H9 (cell line): ENCODE data around the gene CFI. TPM values are rescaled to one million over a fixed set of nuclear protein-coding genes. Genes with fewer than 3 reads are reported as not detected.

Source experiments
- DNase-seq: peaks from one replicate; pipeline ENCODE4 v3.0.0-alpha.2; 2017
- H2AFZ ChIP-seq: one replicate; pipeline ENCODE4 v1.6.1; 2013; ENCODE audit warnings: mild to moderate bottlenecking, low read length, control low read depth, moderate library complexity
- H2AK5ac ChIP-seq: 2 replicates; pipeline ENCODE4 v1.6.1; 2013; ENCODE audit warnings: low read length, control low read depth, mixed read lengths; ENCODE audit not compliant: insufficient read length
- H2BK120ac ChIP-seq: one replicate; pipeline ENCODE4 v1.6.1; 2013; ENCODE audit warnings: low read depth, mild to moderate bottlenecking, low read length, control low read depth, inconsistent platforms; ENCODE audit not compliant: poor library complexity, severe bottlenecking
- H2BK12ac ChIP-seq: 2 replicates; pipeline ENCODE4 v1.6.1; 2013; ENCODE audit warnings: low read length, control low read depth, mixed read lengths, low read depth; ENCODE audit not compliant: insufficient read length
- H2BK15ac ChIP-seq: 2 replicates; pipeline ENCODE4 v1.6.1; 2013; ENCODE audit warnings: low read depth, low read length, control low read depth
- H2BK20ac ChIP-seq: one replicate; pipeline ENCODE4 v1.6.1; 2013; ENCODE audit warnings: low read depth, mild to moderate bottlenecking, low read length, control low read depth, inconsistent platforms; ENCODE audit not compliant: poor library complexity, severe bottlenecking
- H2BK5ac ChIP-seq: 2 replicates; pipeline ENCODE4 v1.6.1; 2013; ENCODE audit warnings: low read length, control low read depth, mixed read lengths; ENCODE audit not compliant: insufficient read length
- H3K14ac ChIP-seq: 2 replicates; pipeline ENCODE4 v1.6.1; 2013; ENCODE audit warnings: low read length, control low read depth; ENCODE audit not compliant: insufficient read depth
- H3K18ac ChIP-seq: 2 replicates; pipeline ENCODE4 v1.6.1; 2013; ENCODE audit warnings: low read depth, mild to moderate bottlenecking, mixed read lengths, low read length, control low read depth; ENCODE audit not compliant: insufficient read length
- H3K23ac ChIP-seq: 2 replicates; pipeline ENCODE4 v1.6.1; 2013; ENCODE audit warnings: low read length, control low read depth, mixed read lengths, low read depth; ENCODE audit not compliant: insufficient read length
- H3K23me2 ChIP-seq: 2 replicates; pipeline ENCODE4 v1.6.1; 2013; ENCODE audit warnings: low read depth, mild to moderate bottlenecking, mixed read lengths, low read length, control low read depth; ENCODE audit not compliant: insufficient read length, poor library complexity, severe bottlenecking
- H3K27ac ChIP-seq: 2 replicates; pipeline ENCODE4 v1.5.1; 2013; ENCODE audit warnings: low read length, control low read depth, mixed read lengths, low read depth; ENCODE audit not compliant: insufficient read length
- H3K27me3 ChIP-seq: 2 replicates; pipeline ENCODE4 v1.6.1; 2013; ENCODE audit warnings: low read length, control low read depth, inconsistent platforms; ENCODE audit not compliant: insufficient read depth
- H3K4ac ChIP-seq: 2 replicates; pipeline ENCODE4 v1.6.1; 2013; ENCODE audit warnings: low read depth, mild to moderate bottlenecking, control low read depth, inconsistent platforms, low read length, moderate library complexity
- H3K4me1 ChIP-seq: 2 replicates; pipeline ENCODE4 v1.6.1; 2013; ENCODE audit warnings: low read length, control low read depth, inconsistent platforms; ENCODE audit not compliant: insufficient read depth
- H3K4me2 ChIP-seq: 2 replicates; pipeline ENCODE4 v1.6.1; 2013; ENCODE audit warnings: low read length, control low read depth, mixed read lengths; ENCODE audit not compliant: insufficient read length, insufficient read depth
- H3K56ac ChIP-seq: 2 replicates; pipeline ENCODE4 v1.6.1; 2013; ENCODE audit warnings: low read depth, mild to moderate bottlenecking, mixed read lengths, low read length, control low read depth; ENCODE audit not compliant: insufficient read length
- H3K79me1 ChIP-seq: 2 replicates; pipeline ENCODE4 v1.6.1; 2013; ENCODE audit warnings: low read depth, mild to moderate bottlenecking, moderate library complexity, low read length, control low read depth, inconsistent platforms; ENCODE audit not compliant: insufficient read depth, poor library complexity, severe bottlenecking
- H3K79me2 ChIP-seq: 2 replicates; pipeline ENCODE4 v1.6.1; 2013; ENCODE audit warnings: low read length, control low read depth, inconsistent platforms; ENCODE audit not compliant: insufficient read depth
- H3K9ac ChIP-seq: 2 replicates; pipeline ENCODE4 v1.6.1; 2013; ENCODE audit warnings: low read length, control low read depth, mixed read lengths; ENCODE audit not compliant: insufficient read length; ENCODE audit errors: extremely low read depth
- H3K9me3 ChIP-seq: one replicate; pipeline ENCODE4 v1.6.1; 2013; ENCODE audit warnings: low read depth, low read length, inconsistent platforms; ENCODE audit not compliant: control insufficient read depth
- H3T11ph ChIP-seq: one replicate; pipeline ENCODE4 v1.6.1; 2013; ENCODE audit warnings: mild to moderate bottlenecking, low read length, control low read depth, inconsistent platforms
- H4K20me1 ChIP-seq: one replicate; pipeline ENCODE4 v1.6.1; 2013; ENCODE audit not compliant: control insufficient read depth, insufficient read length, insufficient read depth
- H4K5ac ChIP-seq: 2 replicates; pipeline ENCODE4 v1.6.1; 2013; ENCODE audit warnings: low read depth, mild to moderate bottlenecking, mixed read lengths, low read length, control low read depth; ENCODE audit not compliant: insufficient read length
- H4K8ac ChIP-seq: replicated peaks from 2 replicates; pipeline ENCODE4 v1.6.1; 2013; ENCODE audit warnings: low read length, control low read depth, mixed read lengths, low read depth; ENCODE audit not compliant: insufficient read length
- H4K91ac ChIP-seq: 2 replicates; pipeline ENCODE4 v1.6.1; 2013; ENCODE audit warnings: low read depth, mild to moderate bottlenecking, moderate library complexity, mixed read lengths, low read length, control low read depth; ENCODE audit not compliant: insufficient read length
- H3K27ac Mint-ChIP-seq, 3 experiments: 2 replicates in 2 of 3; 3 replicates in 1 of 3; pipeline ENCODE4 v1.8.0; 2020 to 2021; ENCODE audit warnings: mixed read lengths in 3 of 3, mild to moderate bottlenecking in 1 of 3, moderate library complexity in 1 of 3
- H3K27me3 Mint-ChIP-seq: 2 replicates; pipeline ENCODE4 v1.8.0; 2021; ENCODE audit warnings: low read depth, mild to moderate bottlenecking, moderate library complexity, mixed read lengths
- H3K36me3 Mint-ChIP-seq, 3 experiments: 2 replicates in 2 of 3; 3 replicates in 1 of 3; pipeline ENCODE4 v1.8.0; 2020 to 2021; ENCODE audit warnings: low read depth in 3 of 3, mixed read lengths in 3 of 3; ENCODE audit not compliant: insufficient read depth in 1 of 3
- H3K4me1 Mint-ChIP-seq, 2 experiments: 2 replicates each; pipeline ENCODE4 v1.8.0; 2020; ENCODE audit warnings: mixed read lengths in 2 of 2
- H3K4me3 Mint-ChIP-seq, 2 experiments: 2 replicates in 1 of 2; 3 replicates in 1 of 2; pipeline ENCODE4 v1.8.0; 2020 to 2021; ENCODE audit warnings: mild to moderate bottlenecking in 2 of 2, mixed read lengths in 2 of 2, moderate library complexity in 1 of 2
- H3K9me3 Mint-ChIP-seq, 2 experiments: 2 replicates in 1 of 2; 3 replicates in 1 of 2; pipeline ENCODE4 v1.8.0; 2020; ENCODE audit warnings: mild to moderate bottlenecking in 2 of 2, mixed read lengths in 2 of 2, moderate library complexity in 1 of 2
- WGBS: extraction: QIAGEN DNeasy Blood & Tissue Kit; methylation state at CpG from one replicate; pipeline ENCODE4 v1.1.7; 2013; ENCODE audit warnings: missing lambda C conversion rate, low lambda C conversion rate, mixed read lengths; ENCODE audit not compliant: insufficient read length; ENCODE audit errors: extremely low coverage; 5-methylcytosine and 5-hydroxymethylcytosine counted together
- total RNA-seq: library from RNA; stranded (reverse); gene quantifications from 2 replicates; pipeline ENCODE4 v1.2.1, GENCODE V29; 2021
- TF ChIP-seq, protein P1 (sequence below): fragments of 200-600 bp; sonication (generic); conservative IDR thresholded peaks from 3 replicates; pipeline ENCODE4 v1.8.0; 2021; ENCODE audit warnings: antibody characterized with exemption, mild to moderate bottlenecking

Gene CFI
- total RNA-seq, 1 experiment from 2014 or later, result not detected

DNA sequence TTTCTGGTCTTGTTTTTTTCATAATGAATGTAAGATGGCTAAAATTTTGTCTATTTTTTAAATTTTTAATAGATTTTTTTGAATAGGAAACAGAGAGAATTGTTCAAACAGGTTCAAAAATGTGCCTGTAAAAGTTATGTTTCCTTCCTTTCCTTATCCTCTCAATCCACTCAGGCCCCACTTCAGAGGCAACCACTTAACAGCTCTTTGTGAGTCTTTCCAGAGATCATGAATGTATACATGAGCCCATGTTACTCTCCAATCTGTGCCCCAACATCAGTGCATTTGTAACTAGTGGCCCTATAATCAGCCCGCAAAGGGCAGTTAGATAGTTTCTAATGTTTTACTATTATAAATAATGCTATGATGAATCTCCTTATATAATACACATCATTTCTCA is 14.0 kb downstream of the CFI start:
- no peaks in the 10 kb centered on the region for H3K9me3 ChIP-seq
- H3K9me3 Mint-ChIP-seq, result peaks cover 0 to 2% of the 10 kb centered on the region in 2 experiments; a peak in 2 of 5 replicates
- H2BK12ac ChIP-seq, result no peak overlapping the region
- H3K23me2 ChIP-seq, result no peaks in the 10 kb centered on the region
- no peaks in the 10 kb centered on the region for H4K20me1 ChIP-seq
- no peak overlapping the region for H3K4ac ChIP-seq
- H3K4me3 Mint-ChIP-seq, result no peak overlapping the region
- H4K5ac ChIP-seq, result no peak overlapping the region
- no peak overlapping the region for H3K27ac ChIP-seq
- no peaks in the 10 kb centered on the region for H3K4me1 ChIP-seq
- no peaks in the 10 kb centered on the region for H3K79me1 ChIP-seq
- no peak overlapping the region for H3K9ac ChIP-seq
- H2BK15ac ChIP-seq, result no peak overlapping the region
- H3K56ac ChIP-seq, result no peak overlapping the region
- H2BK20ac ChIP-seq, result no peak overlapping the region
- H3T11ph ChIP-seq, result no peak overlapping the region
- H2AK5ac ChIP-seq, result no peak overlapping the region
- TF ChIP-seq, protein P1, sequence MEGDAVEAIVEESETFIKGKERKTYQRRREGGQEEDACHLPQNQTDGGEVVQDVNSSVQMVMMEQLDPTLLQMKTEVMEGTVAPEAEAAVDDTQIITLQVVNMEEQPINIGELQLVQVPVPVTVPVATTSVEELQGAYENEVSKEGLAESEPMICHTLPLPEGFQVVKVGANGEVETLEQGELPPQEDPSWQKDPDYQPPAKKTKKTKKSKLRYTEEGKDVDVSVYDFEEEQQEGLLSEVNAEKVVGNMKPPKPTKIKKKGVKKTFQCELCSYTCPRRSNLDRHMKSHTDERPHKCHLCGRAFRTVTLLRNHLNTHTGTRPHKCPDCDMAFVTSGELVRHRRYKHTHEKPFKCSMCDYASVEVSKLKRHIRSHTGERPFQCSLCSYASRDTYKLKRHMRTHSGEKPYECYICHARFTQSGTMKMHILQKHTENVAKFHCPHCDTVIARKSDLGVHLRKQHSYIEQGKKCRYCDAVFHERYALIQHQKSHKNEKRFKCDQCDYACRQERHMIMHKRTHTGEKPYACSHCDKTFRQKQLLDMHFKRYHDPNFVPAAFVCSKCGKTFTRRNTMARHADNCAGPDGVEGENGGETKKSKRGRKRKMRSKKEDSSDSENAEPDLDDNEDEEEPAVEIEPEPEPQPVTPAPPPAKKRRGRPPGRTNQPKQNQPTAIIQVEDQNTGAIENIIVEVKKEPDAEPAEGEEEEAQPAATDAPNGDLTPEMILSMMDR, result no peak
- no peak overlapping the region for H3K27ac Mint-ChIP-seq
- no peaks in the 10 kb centered on the region for H3K36me3 Mint-ChIP-seq
- no CpG with 5 or more reads among the region's 1 CpG for WGBS
- H3K4me2 ChIP-seq, result no peak overlapping the region
- H3K4me1 Mint-ChIP-seq, result no peaks in the 10 kb centered on the region
- no peaks in the 10 kb centered on the region for H3K79me2 ChIP-seq
- H3K23ac ChIP-seq, result no peak overlapping the region
- H4K91ac ChIP-seq, result no peak overlapping the region
- no peak overlapping the region for H2BK120ac ChIP-seq
- no peak for DNase-seq
- H3K14ac ChIP-seq, result no peak overlapping the region
- H2AFZ ChIP-seq, result no peak overlapping the region
- H3K27me3 Mint-ChIP-seq, result no peaks in the 10 kb centered on the region; the same call in 1 of the 2 replicates
- H4K8ac ChIP-seq, result no peak overlapping the region
- H3K27me3 ChIP-seq, result no peaks in the 10 kb centered on the region
- no peak overlapping the region for H2BK5ac ChIP-seq
- no peak overlapping the region for H3K18ac ChIP-seq
